Epidermal melanocyte (primary cell): ENCODE results near the gene SREBF1.

Experiments used
- DNase-seq: peaks from one replicate; pipeline ENCODE4 v3.0.0; 2011; ENCODE audit warnings: low spot score; ENCODE audit not compliant: insufficient read length

Gene SREBF1

DNA sequence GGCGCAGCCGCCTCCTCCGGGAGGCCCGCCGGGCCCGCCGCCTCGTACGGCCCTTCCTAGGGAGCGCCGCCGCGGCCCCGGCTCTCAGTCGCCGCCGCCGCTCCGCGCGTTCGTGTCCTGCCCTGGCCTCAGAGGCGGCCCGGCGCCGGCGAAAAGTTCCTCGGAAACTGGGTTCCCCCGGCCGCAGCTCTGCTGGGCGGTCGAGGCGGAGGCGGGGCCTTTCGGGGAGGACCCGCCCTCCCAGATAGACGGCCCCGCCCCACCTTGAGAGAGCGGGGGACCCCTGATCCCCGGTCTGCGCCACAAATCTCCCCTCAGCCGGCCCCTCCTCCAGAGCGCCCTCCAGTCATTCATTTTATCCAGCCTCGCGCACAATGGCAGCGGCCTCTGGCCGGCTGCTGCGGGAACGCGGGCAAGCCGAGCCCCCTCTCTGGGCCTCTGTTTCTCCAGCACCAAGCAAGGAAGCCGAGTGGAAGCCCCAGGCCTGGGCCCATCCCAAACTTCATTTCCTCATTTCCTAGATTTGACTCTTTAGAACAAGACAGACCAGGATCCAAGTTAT is at the start of gene SREBF1:
SREBF1 (minus strand) TSS at position 169 of the 562 bp plus-strand sequence. CDS start 169 bp downstream, outside the sequence.
- DNase-seq, result peak; percentile 60

DNA sequence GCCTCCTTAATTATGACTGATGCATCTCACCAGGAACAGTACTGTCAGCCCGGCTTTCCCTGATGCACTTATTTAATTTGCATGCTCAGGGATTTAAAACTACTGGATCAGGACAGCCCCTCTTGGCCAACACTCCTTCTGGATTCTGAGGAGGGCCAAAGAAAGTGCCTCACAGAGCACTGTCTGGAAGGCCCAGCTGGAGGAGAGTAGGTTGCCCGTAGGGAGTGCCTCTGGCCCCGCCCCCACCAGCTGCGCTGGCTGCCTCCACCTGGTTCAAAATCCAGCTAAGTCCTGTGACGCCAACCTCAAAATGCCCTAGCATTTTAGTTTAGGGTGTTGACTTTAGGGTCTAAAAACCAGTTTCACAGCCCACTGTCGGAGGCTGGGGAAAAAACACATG is 49.4 kb upstream of the SREBF1 start:
- DNase-seq, result no peak

DNA sequence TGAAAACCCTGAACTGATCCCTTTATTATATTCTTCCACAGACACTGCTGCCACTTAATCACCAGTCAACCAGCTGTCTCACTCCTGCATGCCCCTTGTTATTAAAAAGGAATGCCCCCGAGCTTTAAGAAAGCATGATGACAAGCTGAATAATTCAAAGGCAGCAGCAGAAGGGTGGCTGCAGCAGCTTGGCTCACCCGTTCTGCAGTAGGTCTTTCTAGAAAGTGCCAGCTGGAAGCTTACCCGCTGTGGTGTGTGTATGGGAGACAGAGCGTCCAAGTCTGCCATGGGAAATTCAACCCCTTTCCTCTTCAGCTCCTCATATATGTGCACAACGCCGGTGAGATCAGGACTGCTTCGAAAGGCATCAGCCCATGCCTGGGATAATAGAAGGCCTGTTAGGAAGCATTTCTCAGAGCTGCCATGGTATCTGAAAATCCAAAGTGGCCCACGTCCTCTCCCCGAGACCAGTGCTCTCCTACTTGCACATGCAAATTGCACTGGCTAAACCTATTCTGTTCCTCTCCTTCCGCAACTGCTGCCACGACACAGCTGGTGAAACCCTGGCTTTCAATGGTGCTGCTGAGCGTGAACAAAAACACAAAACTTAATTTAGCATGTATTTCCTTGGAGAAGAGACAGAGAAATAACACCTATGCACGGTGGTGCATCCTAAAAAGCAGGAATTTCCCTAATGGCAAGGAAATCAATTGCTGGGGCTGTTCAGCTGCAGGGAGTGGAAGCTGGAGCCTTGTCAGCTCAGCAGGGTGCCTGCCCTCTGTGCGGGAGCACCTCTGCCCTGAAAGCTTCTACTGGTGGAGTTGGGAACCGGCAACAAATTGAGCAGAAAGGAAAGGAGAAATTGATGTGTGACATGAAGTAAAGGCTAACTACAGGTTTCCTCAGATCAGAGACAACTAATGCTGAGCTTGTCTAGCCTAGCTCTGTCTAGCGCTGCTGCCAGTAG is 47.9 kb upstream of the SREBF1 start:
- no peak for DNase-seq

DNA sequence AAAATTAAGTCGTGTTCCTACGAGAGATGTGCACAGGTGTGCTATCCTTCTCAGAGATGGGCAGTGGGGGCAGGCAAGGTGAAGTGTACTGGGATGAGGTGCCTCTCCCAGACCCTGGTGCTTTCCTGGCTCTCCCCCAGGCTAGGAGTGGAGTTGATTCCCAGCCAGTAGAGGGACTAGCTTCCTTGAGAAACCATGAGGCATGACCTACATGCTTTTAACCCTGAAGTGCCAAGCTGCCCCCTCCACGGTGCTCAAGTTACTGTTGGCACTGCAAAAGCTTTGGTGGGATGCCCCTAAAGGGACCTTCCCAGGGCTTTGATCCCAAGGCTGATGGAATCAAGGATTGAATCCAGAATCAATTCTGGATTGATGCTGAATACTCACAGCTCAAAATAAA is 47.0 kb upstream of the SREBF1 start:
- no peak for DNase-seq

DNA sequence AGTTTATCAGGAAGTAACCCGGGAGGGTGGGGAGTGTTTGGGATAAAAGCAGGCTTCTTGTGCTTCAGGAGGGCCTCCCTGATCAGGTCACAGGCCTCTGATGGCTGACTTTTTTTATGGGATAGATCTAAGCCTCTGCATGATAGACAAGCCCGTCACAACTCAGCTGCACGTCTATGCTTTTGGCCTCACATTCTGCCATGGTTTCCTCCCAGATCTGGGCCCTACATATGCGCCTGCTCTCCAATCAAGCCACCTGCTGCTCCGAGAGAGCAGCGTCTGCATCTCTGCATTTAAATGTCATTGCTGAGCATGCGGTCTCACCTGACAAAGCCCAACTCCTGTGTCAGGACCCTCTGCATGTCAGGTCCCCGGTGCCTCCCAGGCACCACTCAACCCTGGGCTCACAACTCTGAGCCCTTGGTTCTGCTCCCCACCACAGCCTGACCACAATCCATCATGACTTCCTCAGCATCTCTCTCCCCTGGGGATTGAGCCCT is 45.3 kb upstream of the SREBF1 start:
- DNase-seq, result no peak

DNA sequence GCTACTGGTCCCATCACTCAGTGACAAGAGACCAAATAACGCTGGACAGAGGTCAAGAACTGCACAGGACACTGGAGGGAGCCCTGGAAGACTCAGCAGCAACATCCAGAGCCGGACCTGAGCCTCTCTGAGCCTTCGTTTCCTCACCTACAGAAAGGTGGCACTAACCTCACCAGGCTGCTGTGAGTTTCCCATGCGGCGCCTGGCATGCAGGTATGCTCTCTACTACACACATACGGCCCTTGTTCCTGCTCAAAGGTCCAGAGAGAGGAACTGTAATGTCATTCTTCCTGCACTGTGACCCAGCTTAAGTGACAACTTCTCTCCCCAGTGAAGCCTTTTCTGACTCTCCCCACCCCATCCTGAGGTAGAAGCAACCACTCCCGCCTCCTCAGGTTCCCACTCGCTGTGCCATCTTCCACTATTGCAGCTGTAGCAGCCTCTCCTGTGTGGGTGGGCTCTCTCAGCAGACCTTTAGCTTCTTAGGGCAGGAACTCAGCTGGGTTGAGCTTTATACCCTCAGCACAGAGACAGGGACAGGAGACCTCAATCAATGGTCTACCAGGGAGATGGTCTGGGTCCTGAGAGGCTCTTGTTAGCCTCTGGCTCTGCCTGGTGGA is 43.9 kb upstream of the SREBF1 start:
- DNase-seq, result no peak

DNA sequence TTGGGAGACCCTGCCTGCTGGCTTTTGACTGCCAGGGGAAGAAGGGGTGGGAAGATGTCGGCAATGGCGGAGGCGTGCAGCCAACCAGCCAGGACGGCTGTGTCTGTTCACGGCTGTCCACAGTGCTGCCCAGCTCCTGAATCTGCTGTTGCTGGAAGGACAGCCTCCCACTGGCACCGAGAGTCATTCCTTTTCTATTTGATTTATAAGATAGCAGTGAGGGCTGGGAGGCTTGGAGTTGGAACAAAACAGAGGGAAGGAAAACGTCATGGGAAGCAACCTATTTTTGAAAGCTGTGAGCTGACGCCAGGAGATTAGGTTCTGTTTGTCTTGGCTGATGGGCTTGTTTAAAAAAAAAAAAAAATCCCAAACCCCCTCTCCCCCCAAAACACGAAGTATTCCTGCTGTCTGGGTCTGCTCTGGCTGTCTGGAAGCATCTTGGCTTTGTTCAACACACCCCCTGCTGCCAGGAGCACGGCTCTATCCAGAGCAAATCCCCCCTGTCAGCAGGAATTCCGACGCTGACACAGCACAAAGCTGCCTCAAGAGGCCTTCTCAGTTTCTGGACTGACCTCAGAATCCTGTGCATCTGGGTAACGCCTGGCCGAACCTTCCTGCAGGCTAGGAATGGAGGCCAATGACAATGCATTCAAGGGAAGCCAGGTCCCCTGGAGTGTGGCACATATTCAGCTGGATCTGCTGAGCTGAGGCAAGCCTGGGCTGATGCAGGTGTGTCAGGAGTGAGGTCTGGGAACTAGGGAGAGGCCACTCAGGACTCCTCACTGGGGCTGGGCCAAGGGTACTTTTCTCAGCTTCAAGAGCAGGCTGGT is 41.0 kb upstream of the SREBF1 start:
- no peak for DNase-seq

DNA sequence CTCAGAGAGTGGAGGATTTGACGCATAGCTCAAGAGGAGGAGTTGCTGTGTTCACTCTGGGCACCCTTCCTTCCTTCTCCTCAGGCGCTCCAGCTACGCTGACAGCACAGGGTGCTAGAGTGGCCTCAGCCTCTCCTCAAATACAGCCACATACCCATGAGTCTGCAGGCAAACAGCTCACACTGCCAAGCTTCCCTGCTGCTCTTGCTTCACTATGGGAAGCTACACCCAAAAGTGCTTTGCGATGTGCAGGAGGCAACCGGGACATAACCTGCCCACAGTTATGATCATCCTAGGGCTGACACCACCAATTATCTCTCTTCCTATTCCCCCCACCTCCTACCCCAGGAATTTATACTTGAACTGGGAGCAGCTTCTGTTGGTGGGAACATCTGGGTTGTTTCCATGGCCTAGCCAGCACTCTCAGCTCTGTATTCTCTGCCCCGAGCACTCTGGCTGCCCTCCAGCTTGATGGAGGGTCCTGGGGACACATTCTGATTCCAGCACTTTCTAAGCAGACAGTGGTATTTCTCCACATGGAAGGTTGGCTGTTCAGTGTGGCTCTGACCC is 40.3 kb upstream of the SREBF1 start:
- DNase-seq, result no peak

DNA sequence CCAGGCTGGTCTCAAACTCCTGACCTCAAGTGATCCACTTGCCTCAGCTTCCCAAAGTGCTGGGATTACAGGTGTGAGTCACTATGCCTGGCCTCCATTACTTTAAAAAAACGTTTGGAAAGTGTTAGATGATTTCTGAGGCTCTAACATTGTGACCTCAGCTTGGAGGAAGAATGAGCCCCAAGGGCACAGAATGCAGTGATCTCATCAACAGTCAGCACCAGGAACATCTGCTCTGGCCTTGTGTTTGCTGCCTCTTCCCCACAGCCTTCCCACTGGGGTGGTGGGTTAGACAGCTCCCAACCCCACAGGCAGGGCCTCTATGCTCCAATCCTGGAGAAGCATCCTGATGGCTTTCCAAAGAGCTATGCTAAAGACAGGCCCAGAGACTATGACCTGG is 37.7 kb upstream of the SREBF1 start:
- DNase-seq, result no peak

DNA sequence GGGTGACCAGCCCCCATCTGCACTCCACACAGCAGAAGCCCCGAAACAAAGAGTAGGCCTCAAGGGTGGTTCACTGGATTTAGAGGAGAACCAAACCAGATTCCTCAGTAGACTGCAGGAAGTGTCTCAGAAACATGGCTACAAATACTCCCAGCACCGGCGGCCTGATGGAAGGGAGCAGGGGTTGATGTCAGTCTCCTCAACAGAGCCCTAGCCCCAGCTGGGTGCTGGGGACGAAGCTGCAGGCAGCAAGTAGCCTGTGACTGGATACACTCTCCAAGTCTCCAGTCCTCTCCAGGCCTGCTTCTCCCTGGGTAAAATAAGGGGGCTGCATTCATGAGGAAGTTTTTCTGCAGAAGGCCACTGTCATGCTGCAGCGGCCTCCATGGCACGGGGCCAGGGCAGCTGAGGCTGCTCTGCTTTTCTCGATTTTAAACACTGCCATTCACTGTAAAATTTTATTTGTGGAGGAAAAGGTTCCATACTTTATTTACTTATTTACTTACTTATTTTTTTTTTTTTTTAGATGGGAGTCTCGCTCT is 36.7 kb upstream of the SREBF1 start:
- DNase-seq, result no peak

DNA sequence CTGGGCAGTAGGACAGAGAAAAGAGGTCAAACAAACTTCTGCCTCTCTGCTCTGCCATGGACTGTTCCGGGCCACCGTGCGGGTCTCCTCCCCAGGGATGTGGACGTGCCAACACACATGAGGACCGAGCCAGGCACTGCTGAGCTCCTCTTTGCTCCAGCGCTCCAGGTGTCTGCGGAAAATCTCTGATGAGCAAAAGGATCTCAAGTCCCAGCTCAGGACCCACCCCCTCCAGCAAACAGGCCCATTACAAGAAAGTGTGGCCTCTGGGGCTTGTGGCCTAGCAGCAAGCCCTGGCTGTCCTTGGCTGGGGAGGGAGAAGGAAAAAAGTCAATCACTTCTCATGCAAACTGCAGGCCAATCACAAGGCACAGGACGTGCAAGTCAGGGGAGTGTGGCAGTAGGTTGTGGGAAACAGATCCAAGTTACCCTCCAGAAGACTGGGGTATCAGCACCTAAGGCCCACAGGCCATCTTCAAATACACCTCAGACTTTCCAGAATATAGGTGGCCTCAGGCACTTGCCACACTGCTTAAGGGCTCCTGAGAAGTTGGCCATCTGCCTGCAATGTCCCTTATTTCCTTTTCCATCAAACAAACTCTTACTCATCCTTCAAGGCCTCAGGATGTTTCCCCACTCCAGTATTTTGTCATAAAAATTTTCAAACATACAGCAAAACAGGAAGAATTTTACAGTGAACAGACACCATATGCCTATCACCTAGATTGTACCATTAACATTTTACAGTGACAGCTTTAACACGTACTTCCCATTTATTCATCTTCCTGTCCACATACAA is 36.0 kb upstream of the SREBF1 start:
- DNase-seq, result no peak

DNA sequence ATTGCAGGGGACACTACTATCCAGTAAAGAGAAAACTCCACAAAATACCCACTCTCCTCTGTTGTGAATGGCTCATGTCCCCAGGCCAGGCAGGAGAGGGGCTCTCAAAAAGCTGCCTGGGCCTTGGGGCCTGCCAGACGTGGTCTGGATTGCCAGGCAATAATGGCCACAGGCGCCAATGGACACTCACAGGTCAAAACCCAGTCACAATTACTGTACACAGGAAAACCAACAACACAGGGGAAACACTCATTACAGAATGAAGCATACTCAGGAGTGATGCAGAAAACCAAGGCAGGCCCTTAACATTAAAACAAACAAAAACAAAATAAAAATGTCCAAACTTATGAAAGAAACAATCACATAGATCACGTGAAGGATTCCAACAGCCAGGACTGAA is 35.1 kb upstream of the SREBF1 start:
- DNase-seq, result no peak

DNA sequence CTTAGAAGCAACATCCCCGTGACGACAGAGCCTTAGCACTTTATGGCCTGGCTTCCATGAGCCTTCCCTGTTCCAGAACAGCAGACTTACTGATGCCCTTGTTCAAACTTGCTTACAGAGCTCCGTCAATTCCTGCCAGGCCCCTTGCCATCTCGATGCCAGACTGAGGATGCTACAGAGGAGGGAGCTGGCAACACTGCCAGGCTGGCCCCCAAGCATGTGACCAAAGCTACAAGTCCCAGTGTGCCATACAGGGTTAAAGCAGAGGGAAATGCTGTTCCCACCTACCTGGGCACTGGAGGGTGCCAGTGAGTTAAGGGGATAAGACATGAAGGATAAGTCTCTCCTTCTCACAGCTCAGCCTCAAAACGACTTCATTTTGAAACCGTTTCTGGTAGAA is 33.5 kb upstream of the SREBF1 start:
- DNase-seq, result no peak

DNA sequence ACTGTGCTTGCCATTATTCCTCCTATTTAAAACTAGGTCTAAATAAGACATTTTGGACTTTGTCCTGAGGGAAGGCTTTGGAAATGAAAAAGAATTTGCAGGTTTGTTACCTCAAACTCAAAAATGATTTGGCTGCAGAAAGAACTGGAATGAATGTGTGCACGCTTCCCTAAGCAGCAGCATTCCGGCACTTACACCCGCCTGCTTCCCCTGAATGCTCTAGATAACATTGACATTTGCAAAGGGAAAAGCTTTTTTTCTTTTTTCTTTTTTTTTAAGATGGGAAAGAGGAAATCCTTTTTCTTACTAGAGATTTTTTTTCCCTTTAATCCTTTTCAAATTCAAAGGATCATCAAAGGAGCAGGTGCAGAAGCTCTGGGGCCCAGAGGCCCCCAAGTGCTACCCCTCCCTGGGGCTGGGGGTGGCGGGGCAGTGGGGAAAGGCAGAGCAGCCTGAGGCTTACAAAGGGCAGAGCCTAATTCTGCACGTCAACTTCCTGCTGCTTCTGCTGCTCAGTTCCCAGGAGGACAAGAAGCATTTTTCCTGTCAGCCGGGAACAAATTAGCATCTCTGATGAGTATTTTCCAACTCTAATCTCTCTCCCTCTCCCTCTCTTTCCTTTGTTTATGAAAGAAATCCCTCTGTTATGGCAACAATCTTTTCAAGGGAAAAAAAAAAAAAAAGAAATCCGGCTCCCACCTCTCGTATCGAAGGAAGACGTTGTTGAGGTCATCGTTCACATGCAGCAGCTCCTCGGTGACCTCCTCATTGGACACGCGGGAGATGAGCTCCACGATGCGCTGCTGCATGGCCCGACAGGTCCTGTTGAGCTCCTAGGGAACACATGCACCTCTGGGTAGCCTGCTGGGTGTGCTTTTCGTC is 32.1 kb upstream of the SREBF1 start:
- no peak for DNase-seq

DNA sequence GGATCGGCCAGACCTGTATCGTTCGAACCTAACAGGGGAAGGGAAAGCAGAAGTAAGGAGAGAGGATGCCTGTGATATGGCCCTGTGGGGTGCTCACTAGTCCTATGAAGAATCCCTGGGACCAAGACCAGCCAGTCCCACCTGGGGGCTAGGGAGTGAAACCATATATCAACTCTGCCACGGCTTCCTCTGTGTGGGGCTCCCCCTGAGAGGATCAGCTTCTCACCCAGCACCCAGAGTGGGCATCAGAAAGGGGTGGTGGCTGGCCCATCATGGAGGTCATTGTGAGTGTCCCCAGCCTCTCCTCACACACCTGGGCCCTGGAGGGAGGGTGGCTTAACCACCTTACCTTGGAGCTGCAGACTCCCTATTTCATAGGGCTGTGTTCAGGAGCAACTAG is 30.1 kb upstream of the SREBF1 start:
- DNase-seq, result no peak

DNA sequence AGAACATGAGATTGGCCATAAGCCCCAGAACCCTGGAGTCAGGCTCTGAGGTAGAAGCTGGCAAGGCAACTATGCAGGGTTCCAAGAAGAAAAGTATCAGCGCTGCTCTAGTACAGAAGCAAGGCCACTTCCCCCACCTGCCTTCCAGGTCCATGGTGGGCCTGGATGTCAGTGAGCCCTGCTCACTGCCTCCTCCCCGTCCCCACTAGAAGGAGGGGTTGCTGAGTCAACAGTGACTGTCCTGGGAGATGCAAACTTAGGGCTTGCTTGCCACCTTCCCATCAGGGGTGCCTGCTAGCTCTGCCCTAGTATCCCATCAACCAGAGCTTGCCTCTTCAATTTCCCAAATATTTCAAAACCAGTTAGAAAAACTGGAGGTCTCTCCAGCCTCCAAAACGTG is 29.6 kb upstream of the SREBF1 start:
- no peak for DNase-seq

DNA sequence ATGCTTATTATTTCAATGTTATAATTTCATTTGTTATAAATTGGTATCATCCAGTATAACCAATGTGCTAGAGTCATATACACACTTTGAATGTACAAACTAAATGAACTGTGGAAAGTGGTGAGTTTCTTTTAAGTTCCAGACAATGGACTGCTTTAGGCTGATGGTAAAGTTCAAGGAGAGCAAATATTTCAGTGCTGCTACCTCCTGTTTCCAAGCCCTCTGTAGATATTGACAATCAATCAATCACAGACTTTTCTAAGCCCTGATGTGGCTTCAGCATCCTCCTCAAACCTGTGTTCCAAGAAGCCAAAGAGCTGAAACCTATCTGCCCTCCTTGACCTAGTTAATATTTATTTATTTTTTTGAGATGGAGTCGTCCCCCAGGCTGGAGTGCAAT is 28.2 kb upstream of the SREBF1 start:
- no peak for DNase-seq

DNA sequence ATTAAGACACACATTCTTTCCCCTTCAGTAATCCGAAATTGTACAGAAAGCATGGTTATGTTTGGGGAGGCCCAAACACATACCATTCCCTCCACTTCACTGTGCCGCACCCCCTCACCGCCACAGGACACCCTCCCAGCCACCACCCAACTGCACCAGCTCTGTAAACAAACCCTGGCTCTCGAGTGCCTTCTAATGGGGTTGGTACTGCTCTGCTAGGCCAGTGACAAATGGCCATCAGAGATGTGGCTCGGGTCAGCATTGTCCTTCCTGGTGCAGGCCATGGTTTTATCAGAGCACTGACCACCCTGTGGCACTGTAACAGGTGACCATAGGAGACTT is 24.0 kb upstream of the SREBF1 start:
- no peak for DNase-seq
